SIG-M5 (cell line): ENCODE data around the gene FAHD2A.
"Not testable (repeated sequence)": the region's sequence is repeated elsewhere in the genome, so short reads cannot be mapped to it uniquely, and the experiment has no call there.

Experiments
- DNase-seq: peaks from one replicate; lab custom pipeline; 2025; lab: John Stamatoyannopoulos, UW

The FAHD2A gene, protein sequence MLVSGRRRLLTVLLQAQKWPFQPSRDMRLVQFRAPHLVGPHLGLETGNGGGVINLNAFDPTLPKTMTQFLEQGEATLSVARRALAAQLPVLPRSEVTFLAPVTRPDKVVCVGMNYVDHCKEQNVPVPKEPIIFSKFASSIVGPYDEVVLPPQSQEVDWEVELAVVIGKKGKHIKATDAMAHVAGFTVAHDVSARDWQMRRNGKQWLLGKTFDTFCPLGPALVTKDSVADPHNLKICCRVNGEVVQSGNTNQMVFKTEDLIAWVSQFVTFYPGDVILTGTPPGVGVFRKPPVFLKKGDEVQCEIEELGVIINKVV

DNA sequence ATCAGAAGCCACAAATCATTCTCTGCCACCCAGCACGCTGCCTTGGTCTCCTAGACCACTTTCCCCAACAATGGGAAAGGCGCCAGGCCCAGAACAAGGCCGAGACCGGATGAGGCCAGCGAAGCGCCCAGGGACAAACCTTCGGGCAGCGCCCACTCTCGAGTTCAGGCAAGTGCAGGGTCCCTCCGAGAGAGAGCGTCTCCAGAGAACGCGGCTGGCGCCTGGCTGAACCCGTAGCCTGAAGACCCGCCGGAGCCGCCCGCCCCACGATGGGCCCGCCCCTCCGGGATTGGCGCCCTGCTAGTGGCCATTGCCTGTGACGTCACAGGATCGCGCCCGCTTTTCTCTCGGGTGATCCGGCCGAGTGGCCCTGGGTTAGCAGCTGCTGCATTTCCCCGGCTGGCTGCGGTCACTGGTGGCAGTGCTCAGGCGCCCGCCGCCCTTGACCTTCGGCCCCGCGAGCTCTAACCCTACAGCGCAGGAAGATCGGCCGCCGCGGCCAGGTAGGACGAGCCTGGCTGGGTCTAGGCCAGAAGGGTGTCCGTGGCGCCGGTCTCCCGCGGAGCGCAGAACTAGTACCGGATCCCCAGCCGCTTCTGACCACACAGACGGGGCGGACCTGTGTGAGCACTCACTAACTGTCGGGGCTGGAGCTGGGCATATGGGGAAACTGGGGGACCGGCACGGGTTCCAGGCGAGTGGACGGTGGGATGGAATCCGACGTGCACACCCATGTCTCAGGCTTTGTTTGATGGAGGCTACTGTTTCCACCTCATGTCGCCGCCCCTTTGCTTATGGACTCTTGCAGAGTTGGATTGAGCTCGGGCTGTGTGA lies at the start of gene FAHD2A:
FAHD2A (plus strand) TSS at position 339 of the 834 bp plus-strand sequence. CDS start 2,851 bp downstream, outside the sequence.
- DNase-seq: peak; percentile 37

DNA sequence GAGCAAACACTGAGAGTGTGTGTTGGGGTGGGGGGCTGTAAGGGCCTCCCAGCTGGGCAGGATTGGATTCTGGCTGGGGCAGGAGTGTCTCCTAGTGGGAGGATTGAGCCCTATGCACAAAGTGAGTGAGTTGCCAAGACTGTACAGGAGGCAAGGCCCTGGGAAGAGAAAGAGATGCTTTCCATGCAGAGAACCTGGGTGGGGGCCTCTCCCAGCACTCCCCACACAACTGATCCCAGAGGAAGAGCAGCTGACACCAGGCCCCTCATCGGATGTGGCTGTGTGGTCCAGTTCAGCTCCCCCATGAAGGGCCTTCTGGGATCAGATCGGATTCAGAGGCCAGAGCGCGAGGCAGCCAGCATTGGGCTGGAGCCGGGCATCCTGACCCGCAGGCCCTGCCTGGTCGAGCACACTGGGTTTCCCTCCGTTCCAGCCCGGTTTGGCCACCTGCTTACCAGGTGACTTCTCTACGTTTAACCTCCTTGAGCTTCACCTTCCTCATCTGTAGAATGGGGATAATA lies 49.4 kb upstream of the FAHD2A start:
- DNase-seq: no peak

DNA sequence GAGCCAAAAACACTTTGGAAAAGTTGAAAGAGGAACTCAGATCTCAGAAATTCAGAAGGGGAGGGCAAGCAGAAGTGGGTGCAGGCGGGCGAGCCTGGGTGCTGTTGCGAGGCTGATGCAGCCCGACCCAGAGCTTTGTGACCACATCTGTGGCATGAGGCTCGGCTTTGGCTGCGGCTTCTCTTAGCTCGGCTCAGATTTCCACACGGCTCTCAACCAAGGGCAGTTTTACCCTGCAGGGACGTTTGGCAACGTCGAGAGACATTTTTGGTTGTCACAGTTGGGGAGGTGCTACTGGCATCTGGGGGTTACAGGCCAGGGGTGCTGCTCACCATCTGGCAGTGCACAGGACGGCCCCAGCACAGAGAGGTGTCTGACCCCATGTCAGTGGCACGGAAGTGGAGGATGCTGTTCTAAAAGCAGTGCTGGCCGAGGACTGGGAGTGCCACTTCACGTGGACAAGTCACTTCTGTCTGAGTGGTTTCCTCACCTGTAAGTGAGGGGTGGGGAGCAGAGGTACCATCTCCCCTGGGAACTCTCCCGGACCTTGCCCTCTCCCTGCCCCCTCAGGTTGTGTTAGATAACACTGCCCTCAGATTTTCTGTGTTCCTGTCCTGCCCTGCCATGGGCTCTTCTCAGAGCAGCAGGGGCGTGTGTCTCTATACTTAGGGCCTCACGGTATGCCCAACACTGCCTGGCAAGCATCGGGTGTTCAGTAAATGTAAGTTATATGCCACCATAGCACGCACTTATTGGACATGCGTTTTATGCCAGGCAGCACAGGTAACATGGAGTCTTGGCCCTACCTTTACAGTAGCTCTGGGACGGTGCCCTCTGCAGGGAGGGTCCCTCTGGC lies 48.7 kb upstream of the FAHD2A start:
- no peak for DNase-seq

DNA sequence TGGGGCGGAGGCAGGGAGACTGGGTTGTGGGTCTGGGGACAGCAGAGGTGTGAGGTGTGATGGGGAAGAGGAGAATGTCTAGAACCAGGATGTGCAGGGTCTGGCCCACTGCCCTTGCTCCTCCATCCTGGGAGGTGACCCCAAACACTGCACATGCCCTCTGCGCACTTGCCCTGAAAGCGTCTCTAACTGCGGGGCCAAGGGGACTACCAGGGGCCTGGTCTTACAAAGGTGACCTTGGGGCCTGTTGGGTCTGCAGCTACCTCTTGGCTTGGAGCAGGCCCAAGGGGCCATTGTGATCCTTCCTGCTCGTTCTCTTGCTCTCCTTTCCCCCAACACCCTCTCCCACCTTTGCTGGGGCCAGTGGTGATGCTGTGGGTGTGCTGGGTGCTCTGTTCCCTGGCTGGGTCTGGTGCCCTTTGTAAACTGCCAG lies 48.0 kb upstream of the FAHD2A start:
- no peak for DNase-seq

DNA sequence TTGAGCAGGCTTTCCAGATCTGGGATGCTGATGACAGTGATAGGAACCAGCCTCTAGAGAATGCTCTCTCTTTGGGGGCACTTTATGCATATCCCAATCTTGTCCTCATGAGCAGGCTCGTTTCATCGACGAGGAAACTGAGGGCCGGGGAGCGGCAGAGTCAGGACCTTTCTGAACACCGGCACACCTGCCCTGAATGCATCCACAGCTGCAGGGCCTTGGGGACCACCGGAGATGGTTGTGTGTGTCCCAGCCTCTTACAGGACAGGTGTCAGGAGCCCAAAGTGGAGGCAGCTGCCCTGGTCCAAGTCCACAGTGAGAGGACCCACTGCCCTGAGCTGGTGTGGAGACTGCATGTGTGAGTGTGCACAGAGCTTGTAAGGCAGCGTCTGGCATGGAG lies 47.6 kb upstream of the FAHD2A start:
- no peak for DNase-seq

DNA sequence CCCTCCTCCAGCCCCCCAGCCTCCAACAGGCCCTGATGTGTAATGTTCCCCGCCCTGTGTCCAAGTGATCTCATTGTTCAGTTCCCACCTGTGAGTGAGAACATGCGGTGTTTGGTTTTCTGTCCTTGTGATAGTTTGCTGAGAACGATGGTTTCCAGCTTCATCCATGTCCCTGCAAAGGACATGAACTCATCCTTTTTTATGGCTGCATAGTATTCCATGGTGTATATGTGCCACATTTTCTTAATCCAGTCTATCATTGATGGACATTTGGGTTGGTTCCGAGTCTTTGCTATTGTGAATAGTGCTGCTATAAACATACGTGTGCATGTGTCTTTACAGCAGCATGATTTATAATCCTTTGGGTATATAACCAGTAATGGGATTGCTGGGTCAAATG lies 47.0 kb upstream of the FAHD2A start:
- not testable (repeated sequence) for DNase-seq

DNA sequence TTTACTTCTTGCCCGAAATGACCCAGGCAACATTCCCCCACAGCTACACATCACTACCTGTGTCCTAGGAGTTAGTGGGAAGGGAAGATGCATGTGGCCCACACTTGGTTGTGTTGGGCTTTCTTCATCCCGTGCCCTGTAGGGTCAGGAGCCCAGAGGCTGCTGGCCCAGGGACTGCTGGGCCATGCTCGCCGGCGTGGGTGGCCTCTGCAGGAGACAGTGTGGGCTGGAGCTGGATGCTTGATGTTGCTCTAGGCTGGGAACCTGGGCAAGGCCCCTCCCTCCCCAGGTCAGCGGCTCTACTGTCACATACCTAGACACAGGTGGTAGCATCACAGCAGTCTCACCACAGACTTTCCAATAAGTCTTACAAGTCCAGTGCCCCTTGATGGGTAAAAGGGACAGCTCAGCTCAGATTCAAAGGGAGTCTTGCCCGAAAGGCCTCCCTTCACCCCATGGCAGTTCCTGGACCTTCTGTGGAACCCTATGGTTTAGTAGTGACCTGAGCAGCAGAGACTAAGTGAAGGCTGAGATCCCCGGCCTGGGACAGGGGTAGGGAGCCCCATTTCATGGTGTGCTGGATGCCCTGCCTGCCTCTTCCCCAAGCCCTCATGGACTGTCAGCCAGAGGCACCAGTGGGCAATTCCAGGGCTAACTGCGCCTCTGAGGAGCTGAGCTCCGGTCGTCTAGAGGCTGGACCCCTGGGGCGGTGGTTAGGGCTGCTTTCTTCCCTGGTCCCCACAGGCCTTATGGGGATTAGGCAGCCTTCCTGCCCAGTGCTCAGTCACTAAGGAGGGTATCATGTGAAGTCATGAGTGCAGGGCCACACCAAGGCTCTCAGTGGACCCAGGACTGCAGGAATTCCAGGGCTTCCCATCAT lies 45.4 kb upstream of the FAHD2A start:
- no peak for DNase-seq

DNA sequence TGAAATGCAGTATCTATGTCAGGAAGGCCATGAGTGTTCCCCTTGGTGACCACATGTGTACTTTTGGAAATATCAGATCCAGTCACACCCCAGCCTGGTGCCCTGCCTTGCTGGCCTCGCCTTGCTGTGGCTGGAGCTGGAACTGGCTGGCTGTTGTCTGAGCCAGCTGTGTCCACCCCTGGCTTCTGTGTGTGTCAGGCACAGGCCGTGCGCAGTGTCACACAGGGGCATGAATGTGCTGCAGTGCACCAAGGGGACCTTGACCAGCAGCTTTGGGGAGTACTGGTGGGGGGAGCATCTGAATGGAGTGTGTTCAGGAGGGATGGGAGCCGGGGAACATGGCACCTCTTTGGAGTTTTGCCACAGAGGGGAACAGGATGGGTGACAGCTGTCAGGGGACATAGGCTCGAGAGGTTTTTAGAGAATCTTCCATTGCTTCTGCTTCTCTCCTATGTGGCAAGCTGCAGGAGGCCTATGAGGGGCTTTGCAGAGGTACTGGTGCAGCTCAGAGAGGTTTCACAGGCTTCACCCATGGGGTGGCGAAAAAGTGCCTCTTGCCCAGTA lies 44.7 kb upstream of the FAHD2A start:
- no peak for DNase-seq

DNA sequence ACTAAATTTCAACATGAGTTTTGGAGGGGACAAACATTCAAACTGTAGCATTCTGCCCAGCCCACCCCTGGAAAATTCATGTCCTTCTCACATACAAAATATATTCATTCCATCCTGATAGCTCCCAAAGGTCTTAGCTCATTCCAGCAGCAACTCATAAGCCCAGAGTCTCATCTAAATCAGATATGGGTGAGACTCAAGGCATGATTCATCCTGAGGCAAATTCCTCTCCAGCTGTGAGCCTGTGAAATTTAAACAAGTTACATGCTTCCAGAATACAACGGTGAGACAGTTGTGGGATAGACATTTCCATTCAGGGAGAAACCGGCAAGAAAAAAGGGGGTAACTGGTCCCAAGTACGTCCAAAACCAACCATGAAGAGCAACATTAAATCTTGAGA lies 43.5 kb upstream of the FAHD2A start:
- DNase-seq: no peak

DNA sequence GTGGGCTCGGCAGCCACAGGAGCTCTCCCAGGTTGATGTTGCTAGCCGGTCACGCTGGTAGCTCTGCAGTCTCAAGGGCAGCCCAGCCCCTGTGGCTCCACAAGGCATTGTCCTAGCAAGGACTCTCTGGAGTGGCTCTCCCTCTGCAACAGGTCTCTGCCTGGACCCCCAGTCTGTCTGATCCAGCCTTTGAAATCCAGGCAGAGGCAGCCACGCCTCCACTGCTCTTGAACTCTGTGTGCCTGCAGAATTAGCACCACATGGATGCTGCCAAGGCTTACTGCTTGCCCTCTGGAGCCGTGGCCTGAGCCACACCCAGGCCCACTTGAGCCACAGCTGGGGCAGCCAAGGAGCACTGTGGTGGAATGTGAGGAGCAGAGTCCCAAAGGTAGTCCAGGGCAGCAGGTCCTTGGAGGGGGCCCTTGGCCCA lies 43.0 kb upstream of the FAHD2A start:
- DNase-seq: no peak

DNA sequence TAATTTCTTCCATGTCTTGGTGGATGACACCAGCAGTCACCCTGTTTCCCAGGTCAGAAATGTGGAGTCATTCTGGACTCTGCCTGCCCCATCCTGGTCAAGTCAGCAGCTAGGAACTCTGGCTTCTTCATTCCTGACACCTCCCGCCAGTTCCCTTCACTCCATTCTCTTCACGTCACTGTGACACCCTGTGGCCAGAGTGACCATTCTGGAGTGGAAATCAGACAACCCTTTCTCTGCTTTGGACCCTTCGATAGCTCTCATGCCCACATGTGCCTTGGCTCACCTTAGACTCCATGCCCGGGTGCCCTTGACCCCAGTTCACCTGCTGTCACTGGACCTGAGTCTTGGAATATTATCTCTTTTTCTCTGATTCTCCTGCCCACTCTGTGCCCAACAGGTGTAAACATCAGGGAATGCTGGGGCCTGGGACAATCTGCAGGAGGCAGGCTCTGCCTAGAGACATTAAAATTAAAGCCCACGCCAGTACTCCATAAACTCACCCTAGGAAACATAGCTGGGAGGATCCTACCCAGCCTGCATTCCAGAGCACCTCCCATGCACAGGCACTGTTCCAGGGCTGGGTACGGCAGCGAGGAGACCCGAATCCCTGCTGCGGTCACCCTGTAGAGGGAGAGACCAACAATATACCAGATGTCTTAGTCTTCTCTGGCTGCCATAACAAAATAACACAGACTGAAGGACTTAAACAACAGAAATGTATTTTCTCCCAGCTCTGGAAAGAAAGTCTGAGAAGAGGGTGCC lies 41.1 kb upstream of the FAHD2A start:
- no peak for DNase-seq

DNA sequence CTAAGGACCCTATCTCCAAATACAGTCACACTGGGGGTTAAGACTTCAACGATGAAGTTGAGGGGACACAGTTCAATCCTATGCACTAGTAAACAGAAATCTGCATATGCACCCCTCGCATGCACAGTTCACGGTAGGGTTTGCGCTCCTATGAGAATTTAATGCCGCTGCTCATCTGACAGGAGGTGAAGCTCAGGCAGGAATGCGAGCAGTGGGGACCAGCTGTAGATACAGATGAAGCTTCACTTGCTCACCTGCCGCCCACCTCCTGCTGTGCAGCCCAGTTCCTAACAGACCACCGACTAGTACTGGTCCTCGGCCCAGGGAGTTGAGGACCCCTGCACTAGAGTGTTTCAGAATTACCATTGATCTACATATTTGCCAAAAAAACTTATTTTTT lies 40.0 kb upstream of the FAHD2A start:
- no peak for DNase-seq

DNA sequence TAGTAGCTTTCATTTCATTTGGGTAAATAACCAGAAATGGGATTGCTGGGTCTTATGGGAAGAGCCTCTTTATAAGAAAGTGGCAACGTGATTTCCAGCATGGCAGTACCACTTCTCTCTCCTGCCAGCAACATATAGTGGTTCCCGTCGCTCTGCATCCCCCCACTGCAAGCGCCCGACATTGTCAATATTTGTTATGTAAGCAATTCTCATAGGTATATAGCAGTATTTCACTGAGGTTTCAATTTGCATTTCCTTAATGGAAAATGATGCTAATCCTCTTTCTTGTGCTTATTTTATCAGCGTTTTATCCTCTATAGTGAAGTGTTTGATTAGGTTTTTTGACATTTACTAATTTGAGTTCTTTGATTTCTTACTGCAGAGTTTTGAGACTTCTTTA lies 36.0 kb upstream of the FAHD2A start:
- DNase-seq: no peak

DNA sequence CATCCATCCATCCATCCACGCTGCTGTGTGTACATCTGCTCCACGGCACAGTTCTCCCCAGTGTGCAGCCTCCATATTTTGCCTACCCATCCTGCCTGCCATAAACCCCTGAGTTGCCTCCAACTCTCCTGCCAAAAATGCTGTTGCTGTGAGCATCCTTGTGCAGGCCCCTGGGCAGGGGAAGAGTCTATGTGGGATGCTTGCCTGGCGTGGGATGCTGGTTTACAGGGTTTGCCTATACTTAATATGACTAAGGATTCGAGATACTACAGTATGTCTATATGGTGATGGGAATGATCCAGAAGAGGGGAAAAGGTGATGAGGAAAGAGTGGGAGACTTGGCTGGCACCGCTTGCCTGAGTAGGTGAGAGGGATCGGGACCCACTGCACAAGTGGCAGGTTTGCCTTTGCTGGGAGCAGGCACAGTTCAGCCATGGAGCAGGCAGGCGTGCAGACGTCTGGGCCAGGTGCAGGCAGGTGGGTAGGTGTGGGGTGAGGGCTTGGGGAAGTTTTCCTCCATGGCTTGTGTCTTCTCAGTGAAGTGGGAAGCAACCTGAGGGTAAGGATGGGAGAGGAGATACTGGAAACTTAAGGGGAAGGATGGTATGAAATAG lies 30.2 kb upstream of the FAHD2A start:
- DNase-seq: no peak

DNA sequence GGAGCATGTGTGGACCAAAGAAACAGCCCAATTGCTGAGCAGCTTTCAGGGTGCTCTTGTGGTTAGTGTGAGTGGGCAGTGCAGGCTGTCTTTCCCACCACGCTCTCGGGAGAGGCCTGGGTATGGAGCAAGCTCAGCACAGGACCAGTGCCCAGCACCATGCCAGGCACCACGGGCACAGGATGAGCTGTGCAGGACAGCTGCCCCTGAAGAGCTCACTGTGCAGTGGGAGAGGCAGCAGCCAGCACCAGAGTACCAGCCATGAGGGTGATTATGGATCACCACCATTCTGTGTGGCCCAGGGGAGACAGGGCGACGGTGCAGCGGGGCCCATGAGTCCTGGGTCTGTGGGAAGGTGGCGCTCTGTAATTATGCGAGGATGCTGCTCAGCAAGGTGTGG lies 29.7 kb upstream of the FAHD2A start:
- DNase-seq: no peak

DNA sequence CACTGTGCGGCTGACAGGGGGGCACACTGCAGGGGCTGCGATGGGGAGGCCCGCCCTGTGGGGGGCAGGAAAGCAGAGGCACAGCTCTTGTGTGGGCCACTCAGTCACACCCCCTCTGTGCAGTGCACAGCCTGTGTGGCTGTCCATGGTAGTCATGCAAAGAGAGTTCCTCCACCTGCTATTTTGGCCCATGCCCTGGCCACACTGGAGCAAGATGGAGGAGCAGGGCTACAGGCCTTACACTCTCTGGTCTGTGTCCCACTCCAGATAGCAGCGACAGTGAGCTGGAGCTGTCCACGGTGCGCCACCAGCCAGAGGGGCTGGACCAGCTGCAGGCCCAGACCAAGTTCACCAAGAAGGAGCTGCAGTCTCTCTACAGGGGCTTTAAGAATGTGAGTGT lies 28.5 kb upstream of the FAHD2A start:
- DNase-seq: no peak

DNA sequence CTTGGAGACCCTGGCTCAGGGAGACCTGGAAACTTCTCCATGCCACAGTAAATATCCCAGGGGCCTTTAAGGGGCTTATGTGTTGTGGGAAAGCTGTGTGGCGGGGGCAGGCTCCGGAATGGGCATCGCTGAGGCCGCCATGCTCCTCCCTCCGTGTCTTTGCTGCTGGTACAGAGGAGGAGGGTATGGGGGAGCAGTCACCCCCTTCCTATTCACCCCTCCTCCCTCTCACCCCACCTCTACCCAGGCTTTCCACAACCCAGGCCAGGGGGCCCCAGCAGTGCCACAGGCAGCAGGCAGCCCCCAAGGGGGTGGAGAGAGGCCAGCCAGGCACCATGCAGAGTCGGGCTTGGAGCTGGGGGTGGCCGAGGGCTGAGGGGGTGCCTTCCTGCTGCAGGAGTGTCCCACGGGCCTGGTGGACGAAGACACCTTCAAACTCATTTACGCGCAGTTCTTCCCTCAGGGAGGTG lies 28.0 kb upstream of the FAHD2A start:
- DNase-seq: no peak

DNA sequence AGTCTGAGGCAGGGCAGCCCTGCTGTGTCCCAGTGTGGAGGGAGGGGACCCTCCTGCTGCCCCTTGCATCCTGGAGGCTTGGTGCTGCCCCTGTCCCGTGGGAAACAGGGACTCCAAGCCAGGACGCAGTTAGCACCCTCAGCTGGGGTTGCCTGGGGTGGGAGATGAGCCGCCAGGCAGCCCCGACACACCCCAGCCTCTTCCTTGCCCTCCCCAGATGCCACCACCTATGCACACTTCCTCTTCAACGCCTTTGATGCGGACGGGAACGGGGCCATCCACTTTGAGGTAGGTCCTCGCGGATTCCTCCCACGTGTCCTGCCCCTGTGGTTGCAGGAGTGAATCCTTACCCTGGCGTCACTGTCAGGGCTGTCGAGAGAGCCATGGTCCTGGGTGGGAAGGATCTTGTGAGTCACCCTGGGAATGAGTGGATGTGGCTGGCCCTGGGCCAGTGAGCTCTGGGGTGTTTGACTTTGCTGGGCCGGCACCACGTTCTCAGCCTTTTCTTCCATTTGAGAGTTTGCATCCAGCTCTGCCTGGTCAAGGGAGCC lies 27.5 kb upstream of the FAHD2A start:
- no peak for DNase-seq

DNA sequence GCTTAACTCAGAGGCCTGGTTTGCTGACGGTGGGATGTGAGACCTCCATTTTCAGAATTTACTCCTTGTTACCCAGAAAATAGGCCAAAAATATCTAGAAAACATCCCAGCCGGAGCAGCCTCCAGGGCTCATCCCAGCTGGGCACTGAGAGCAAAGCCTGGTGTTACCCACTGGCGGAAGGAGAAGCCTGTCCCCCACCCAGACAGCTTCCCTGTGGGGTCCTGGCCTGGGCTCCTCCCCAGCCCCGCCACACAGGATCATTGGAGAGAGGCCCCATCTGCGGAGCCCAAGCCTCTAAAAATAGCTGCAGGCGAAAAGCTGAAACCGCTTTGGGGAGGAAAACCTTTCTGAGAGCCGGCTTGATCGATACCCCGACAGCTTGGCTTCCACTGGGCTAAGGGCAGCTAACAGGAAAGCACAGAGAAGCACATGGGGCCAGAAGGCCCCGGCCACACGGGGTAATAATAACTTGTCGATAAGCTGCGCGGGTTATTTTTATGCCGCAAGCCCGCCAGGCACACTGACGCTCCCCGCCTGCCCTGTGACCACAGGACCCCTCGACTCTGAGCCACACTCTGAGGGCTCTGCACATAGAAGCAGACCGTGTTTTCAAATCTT lies 26.9 kb upstream of the FAHD2A start:
- no peak for DNase-seq
